PFSK-1 (cell line): ENCODE results near the gene ZNF674.

ENCODE experiments used
- FOXP2 ChIP-seq: optimal IDR thresholded peaks from 2 replicates; pipeline ENCODE3; 2011; ENCODE audit warnings: borderline replicate concordance, control low read depth, inconsistent platforms; ENCODE audit not compliant: insufficient read depth; ENCODE audit errors: extremely low read length, extremely low read depth
- POLR2AphosphoS5 ChIP-seq: IDR thresholded peaks from 2 replicates; pipeline ENCODE4 v1.6.1; 2012; ENCODE audit warnings: low read depth, mild to moderate bottlenecking, control low read depth, low read length, moderate library complexity
- SIN3A ChIP-seq: IDR thresholded peaks from 2 replicates; pipeline ENCODE4 v1.6.1; 2012; ENCODE audit warnings: mild to moderate bottlenecking, low read length, moderate library complexity, borderline replicate concordance; ENCODE audit not compliant: insufficient read depth
- TAF1 ChIP-seq: IDR thresholded peaks from 2 replicates; pipeline ENCODE4 v1.6.1; 2012; ENCODE audit warnings: low read length, control low read depth, borderline replicate concordance; ENCODE audit not compliant: insufficient read depth
- TF ChIP-seq, protein P1 (sequence below), 2 experiments: IDR thresholded peaks; 2 replicates each; pipeline versions ENCODE4 v1.6.1 to v1.8.0; 2011 to 2012; ENCODE audit warnings: low read depth in 2 of 2, low read length in 2 of 2, control low read depth in 1 of 2, inconsistent platforms in 1 of 2, mild to moderate bottlenecking in 1 of 2, moderate library complexity in 1 of 2; ENCODE audit not compliant: insufficient read depth in 1 of 2

DNA sequence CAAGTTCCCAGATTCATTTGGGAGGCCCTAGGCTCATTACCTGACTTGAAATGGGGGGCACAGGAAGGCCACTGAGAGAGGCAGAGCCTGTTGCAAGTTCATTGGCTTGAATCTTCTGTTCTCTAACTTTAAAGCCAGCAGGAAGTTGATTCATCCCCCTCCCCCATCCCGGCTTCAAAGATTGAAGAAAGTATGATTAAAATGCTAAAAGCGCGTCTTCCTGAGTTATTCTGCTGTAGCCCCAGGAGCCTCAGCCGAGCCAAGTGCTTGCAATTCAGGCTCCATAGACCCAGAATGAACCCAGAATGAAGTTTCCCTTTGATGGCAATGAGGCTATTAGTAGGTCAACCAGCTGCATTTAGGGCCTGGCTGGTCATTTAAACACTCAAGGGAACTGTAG is 43.0 kb upstream of the ZNF674 start:
- no peak for TF ChIP-seq POLR2AphosphoS5
- TF ChIP-seq, protein P1, sequence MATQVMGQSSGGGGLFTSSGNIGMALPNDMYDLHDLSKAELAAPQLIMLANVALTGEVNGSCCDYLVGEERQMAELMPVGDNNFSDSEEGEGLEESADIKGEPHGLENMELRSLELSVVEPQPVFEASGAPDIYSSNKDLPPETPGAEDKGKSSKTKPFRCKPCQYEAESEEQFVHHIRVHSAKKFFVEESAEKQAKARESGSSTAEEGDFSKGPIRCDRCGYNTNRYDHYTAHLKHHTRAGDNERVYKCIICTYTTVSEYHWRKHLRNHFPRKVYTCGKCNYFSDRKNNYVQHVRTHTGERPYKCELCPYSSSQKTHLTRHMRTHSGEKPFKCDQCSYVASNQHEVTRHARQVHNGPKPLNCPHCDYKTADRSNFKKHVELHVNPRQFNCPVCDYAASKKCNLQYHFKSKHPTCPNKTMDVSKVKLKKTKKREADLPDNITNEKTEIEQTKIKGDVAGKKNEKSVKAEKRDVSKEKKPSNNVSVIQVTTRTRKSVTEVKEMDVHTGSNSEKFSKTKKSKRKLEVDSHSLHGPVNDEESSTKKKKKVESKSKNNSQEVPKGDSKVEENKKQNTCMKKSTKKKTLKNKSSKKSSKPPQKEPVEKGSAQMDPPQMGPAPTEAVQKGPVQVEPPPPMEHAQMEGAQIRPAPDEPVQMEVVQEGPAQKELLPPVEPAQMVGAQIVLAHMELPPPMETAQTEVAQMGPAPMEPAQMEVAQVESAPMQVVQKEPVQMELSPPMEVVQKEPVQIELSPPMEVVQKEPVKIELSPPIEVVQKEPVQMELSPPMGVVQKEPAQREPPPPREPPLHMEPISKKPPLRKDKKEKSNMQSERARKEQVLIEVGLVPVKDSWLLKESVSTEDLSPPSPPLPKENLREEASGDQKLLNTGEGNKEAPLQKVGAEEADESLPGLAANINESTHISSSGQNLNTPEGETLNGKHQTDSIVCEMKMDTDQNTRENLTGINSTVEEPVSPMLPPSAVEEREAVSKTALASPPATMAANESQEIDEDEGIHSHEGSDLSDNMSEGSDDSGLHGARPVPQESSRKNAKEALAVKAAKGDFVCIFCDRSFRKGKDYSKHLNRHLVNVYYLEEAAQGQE (IDR thresholded peaks at IDR 0.05; ENCODE audit: insufficient read depth in 1 of 2, low read depth in 2 of 2, low read length in 2 of 2): no peak
- no peak for TF ChIP-seq TAF1
- TF ChIP-seq SIN3A: no peak
- no peak for TF ChIP-seq FOXP2
